GM11168 (cell line): Measurements from ENCODE around the gene FLYWCH2.

Source experiments
- in situ Hi-C: fragments of 300-500 bp; cut with MboI; formaldehyde crosslinking; loops from one replicate; pipeline ENCODE4 v1.12.0; 2022; ENCODE audit warnings: low sequenced_read_pairs; ENCODE audit not compliant: unreplicated experiment

The FLYWCH2 gene, protein sequence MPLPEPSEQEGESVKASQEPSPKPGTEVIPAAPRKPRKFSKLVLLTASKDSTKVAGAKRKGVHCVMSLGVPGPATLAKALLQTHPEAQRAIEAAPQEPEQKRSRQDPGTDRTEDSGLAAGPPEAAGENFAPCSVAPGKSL

DNA sequence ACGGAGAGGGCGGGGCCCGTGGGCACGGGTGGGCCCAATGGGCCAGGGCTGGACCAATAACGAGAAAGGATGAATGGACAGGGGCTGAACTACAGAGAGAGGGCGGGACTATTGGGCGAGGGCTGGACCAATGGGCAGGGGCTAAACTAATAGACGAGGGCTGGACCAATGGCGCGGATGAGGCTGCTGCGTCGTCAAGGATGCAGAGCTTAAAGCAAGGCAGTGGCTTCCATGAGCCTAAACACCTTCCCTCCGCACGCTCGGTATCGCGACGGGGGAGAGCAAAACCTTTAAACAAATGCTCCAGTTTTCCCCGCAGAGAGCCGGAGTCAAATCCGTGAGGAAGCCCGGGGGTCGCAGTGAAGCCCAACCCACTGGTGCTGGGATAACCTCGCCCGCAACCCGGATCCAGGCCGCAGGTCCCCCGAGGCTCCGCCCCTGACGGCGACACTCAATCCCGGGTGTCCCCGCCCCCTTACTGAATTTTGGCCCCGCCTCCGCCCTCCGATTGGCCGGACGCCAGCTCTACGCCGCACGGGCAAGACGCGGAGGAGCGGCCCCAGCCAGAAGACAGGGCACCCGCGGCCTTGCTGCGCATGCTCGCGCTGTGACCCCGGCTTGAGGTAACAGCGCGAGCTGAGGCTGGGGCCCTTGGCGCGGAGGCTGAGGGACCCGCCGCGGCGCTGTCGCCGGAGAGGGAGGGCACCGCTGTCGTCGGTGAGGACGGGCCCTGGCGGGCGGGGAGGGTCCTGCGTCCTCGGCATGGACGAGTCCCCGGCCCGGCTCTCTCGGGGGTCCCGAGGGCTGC, at the start of gene FLYWCH2:
Gene FLYWCH2 (plus strand): TSS at position 566 of the 808 bp plus-strand sequence. CDS start 13,235 bp downstream, outside the sequence.
- in situ Hi-C loops: no loop called here

DNA sequence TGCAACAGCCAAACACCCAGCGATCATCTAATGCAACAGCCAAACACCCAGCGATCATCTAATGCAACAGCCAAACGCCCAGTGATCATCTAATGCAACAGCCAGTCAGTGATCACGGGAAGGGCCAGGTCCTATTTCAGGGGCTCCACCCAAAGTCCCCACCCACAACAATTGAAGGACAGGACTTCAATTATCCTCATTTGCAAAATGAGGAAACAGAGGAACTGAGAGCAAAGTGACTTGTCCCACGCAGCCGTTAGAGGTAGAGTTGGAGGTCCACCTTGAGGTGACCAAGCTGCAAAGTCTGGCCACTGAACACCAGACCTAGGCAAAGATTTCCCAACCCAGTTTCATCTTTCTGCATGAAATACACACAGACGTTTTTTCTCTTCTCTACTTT, 49.2 kb upstream of the FLYWCH2 start:
- in situ Hi-C loops: no loop called here

DNA sequence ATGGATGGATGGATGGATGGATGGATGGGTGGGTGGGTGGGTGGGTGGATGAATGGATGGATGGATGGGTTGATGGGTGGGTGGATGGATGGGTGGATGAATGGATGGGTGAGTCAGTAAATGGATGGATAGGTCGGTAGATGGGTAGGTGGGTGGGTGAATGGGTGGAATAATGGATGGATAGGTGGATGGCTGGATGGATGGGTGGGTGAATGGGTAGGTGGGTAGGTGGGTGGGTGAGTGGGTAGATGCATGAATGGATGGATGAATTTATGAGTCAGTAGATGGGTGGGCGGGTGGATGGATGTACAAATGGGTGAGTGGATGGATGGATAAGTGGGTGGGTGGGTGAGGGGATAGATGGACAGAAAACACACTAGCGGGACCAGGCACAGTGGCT, 48.0 kb upstream of the FLYWCH2 start:
- in situ Hi-C loops: no loop called here

DNA sequence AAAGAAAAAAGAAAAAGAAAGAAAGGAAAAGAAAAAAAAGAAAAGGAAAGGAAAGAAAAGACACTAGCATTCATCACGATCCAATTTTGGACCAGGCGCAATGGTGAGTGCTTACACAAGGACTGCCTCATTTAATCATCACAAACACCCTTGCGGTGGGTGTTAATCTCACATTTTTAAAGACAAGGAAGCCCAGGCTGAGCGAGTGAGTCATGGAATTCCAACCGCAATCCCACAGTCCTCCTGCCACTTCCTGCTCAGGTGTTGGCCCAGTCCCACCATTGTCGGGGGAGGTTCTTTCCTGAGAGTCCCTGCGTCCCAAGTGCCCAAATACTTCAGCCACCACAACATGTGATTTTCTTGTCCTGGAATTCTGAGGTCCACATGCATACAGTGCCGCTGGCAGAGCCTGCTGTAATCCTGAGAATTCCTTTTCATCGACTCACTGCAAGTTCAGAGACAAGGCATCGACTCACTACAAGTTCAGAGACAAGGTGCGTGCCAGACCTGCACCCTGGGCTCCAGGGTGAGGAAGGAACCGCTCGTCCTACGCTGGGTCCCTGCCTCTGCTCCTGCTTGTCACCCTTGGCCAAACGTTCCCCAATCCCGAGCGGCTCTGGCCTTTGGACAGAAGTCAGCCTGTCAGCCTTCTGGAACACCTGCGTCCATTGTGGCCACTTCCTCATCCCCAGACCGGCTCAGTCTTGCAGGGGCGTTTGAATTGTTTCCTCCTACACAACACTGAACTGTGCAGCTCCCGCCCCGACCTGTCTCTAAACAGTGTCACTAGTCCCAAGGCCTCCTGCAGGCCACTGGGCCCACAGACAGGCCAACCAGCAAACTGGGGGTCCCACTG, 47.1 kb upstream of the FLYWCH2 start:
- in situ Hi-C loops: no loop called here

DNA sequence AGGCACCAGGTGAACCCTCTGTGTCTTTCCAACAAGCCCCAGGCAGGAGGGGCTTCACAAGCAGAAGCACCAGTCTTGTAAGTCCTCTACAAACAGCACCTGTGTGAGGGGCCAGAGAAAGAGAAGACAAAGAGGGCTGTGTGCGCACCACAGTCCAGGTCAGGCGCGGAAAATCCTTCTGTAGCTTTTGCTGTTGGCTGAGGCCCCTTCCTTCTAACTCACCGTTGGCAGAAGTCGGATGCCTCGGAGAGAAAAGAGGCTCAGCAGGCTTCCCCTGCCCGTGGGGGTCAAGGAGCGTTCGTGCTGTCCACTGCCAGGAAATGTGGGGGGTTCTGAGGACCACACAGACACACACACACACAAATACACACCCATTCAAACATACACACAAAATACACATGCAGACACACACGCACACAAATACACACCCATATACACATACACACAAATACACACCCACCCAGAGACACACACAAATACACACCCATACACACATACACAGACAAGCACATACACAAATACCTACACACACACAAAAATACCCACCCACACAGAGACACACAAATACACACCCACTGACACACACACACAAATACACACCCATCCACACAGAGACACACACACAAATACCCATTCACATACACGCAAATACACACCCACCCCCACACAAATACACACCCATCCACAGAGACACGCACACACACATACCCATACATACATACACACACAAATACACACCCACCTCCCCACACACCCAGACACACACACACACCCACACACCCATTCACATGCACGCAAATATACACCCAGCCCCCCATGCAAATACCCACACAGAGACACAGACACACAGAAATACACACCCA, 46.1 kb upstream of the FLYWCH2 start:
- in situ Hi-C loops: no loop called here

DNA sequence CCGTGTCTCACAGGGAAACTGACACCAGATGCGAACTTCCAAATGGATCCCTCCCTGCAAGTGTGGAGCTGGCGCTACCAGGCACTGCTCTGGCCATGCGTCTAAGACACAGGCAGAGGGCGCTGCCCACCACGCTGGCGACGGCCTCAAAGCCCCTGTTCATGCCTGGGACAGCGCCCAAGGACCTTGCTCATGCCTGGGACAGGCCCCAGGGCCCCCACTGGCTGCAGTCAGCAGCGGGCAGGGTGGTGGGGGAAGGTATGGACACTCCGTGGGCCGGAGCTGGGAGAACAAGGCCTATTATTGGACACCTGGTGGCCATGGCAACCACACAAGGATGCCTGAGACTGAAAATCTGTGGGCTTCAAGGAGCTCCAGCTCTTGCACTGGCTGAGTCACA, 44.1 kb upstream of the FLYWCH2 start:
- in situ Hi-C loops: no loop called here

DNA sequence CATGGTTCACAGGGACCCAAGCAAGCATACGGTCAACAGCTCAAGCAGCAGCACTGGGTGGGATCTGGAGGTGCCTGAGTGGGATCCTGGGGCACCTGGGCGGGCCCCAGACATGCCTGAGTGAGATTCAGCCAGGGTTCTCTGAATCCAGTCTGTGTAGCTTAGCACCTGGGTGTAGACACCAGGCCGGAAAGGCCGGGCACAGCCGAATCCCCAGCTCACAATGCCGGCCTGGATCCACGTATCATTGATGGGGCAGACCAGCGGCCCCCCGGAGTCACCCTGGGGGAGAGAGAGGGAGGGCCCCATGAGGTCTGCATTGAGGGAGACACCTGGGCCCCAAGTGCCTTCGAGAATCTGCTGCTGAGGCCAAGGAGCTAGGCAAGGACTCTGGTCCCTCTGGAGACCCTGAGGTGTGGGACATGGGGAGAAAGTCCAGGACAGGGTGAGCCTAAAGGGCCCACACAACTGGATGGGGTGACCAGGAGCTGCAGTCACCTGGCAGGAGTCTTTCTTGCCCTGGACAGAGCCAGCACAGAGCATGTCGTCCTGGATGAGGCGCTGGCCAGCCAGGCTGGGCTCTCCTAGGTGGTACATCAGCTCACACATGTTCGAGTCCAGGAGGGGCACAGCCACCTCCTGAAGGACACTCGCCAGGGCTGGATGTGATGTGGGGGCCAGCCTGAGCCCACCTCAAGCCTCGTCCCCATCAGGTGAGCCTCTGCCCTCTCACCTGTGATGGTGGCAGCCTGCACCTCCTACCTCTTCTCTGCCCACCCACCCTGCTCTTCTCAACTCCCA, 43.2 kb upstream of the FLYWCH2 start:
- in situ Hi-C loops: no loop called here

DNA sequence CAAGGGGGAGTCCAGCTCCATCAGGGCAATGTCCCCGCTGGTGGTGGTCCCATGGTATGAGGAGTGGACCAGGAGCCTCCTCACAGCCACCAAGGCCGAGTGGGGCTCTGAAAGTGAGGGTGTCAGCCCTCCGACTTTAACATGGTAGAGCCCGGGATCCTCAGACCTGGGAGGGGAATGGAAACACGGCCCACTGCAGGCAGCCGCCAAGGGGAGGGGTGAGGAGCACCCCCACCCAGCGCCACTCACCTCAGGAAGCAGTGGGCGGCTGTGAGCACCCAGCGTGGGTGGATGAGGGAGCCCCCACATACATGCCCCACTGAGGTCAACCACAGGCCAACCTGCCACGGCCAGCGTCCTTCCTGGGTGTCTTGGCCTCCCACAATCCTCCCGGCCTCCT, 42.1 kb upstream of the FLYWCH2 start:
- in situ Hi-C loops: no loop called here

DNA sequence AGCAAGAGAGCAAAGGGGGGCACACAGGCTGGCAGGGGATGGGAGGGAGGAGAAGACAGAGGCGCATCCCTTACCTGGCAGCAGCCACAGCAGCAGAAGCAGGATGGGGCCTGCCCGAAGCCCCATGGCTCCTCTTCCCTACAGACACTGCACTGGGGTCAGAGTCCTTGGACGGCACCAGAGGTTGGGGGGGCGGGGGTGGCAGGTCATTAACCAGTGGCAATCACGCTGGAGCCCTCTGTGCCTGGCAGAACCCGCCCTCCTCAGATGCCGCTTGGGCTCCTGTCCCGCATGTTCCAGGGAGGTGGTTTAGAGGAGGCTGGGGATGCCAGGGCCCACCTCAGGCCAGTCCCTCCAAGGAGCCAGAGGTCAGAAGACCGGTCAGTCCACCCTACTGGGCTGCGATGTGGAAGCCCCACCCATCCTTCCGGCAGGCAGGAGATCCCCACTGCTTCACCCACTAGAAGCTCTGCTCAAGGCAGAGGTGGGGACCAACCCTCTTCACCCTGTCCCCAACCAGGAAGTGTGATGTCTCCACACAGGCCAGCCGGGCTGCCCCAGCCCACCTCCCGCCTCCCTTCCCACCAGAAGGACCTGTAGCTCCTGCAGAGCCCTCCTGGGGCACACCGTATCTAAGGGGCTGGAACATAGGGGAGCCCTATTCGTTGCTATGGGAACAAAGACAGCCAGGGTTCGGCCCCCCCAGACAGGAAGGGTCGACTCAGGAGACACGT, 41.2 kb upstream of the FLYWCH2 start:
- in situ Hi-C loops: no loop called here

DNA sequence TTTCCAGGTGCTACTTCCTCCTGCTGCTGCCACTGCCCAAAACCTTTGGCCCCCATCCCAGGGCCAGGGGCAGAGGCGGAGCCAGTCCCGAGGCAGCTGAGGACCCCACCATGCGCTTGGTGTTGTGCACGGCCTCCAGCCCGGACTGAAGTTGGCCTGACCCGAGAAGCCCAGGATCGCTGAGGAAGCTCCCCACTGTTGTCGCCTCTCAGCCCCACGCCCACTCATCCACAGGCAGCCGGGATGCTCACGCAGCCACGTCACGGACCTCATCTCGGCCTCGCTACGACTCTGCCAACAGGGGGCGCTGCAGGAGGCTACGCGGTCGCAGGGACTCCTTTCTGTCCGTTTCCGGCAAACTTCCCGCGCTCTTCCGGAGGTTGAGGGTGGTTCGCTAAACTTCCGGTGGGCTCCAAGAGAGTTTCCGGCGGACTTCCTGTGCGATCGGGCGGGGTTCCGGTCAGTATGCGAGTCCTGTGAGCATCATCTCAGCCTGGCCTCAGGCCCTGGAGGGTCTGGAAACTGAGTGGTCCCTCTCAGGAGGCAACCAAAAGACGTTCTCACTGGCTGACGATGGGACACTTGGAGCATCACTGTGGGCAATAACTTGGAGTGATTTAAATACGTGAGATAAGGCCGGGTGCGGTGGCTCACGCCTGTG, 40.5 kb upstream of the FLYWCH2 start:
- in situ Hi-C loops: no loop called here

DNA sequence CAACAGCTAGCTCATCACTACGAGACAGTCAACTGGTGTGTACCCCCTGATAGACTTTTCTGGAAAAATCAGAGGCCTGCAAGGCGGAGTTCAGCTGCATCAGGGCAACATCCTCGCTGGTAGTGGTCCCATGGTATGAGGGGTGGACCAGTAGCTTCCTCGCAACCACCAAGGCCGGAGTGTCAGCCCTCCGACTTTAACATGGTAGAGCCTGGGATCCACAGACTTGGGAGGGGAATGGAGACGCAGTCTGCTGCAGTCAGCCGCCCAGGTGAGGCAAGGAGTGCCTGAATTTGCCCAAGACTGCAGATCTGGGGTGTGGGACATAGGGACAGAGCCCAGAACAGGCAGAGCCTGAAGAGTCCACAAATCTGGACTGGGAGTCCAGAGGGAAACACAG, 39.5 kb upstream of the FLYWCH2 start:
- in situ Hi-C loops: no loop called here

DNA sequence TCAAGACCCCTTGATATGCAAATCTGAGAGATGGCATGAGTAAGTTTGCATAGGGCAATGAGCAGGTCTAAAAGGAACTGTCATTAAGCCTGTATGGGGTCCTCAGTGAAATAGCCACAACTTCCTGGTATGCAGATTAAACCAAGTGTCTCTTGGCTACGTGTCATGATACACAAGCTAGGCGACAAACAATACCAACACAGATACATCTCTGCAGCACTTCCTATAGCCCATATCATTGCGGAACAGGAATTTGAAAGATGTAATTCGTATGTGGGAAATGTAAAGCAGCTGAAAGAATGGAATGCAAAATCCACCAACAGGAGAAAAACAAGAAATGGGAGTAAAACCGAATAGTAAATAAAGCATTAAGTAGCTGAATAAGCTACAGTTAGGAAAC, 37.9 kb upstream of the FLYWCH2 start:
- in situ Hi-C loops: no loop called here

DNA sequence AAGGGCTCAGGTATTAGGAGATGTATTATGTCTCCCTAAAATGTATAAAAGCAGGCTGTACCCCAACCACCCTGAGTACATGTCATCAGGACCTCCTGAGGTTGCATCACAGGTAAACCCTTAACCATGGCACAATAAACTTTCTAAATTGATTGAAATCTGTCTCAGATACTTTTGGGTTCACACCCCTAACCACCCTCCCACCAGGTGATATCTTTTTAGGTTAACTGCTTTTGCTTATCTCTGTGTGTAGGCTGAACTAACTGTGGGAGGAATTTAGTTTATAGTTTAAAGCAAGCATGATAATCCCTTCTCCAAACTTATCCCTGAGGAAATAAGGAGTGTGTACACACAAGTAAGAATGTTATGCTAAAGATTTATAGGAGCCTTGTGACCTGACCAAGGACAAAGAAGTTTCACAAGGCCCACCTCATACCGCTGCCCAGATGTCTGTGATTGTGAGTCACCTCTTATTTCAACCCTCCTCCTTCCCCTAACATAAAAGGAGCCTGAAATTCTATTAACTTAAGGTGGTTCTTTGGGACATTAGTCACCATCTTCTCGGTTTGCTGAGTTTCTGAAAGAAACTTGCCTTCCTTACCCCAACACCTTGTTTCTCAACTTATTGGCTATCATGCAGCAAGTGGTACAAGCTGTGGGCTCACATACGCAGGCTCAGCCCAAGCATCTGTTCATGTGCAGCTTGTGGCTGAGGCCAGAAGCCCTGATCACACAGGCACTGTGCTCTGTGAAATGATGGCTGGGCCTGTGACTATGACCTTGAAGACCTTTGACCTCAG, 36.3 kb upstream of the FLYWCH2 start:
- in situ Hi-C loops: no loop called here

DNA sequence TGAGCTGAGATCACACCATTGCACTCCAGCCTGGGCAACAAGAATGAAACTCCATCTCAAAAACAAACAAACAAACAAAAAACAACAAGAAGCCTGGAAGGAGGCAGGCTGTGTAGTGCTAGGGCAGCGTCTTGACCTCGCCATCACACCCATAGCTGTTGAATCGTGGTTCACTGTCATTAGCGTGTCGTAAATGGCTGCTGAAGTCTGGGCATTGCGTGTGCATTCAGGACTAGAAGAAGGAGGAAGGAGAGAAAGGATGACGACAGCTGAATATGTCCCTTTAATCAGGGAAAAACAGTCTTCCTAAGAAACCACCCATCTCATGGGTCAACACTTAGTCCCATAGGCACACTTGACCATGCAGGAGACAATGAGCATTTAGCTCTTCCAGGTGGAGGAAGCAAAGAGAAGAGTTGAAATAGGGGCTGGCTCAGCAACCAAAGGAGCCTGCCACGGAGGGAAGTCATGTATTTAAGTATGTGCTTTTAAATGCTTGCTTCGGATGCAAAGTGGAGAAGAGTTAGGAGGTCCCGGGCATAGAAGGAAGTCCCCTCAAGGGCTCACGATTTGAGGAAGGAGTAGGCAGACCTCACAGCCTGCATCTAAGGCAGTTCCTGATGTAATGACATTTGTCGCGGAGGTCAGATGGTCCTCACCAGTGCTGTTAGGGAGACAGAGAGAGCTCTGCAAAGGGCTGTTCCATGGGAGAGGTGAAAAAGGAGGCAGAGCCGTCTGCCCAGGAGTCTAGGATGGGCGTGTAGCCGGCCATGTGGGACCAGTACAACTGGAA, 33.9 kb upstream of the FLYWCH2 start:
- in situ Hi-C loops: no loop called here

DNA sequence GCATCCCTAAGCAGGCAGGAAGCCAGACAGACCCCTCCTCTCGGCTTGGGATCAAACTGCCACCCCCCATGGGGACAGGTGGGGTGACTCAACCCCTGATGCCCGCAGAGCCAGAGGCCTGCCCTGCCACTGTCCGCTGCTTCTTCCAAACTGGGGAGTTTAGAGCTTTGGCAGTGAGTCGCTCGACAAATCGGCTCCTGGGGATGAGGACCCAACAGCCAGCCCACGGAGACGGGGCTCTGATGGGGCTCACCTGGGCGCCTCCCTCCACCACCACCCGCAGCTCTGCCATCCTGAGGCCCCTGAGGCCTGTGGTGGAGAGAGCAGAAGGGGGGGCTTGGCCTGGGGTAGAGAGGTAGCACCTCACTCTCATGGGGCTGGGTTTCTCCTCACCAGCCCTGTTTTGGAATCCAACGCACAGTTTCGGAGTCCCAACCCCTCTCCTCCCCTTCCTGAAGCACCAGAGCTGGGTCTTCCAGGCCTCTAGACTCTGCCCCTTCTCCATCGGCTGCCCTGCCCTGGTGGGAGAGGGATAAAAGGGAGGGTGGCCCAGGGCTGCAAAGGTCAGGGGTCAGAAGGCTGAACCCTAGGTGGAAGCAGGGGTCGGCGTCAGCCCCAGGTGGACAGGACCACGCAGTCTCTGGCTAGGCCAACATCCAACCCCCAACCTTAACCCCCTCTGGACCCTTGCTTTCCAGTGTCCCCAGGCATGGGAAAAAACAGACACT, 30.8 kb upstream of the FLYWCH2 start:
- in situ Hi-C loops: no loop called here
